Stimulated activated CD4-positive, alpha-beta T cell treated with anti-CD3 and anti-CD28 coated beads, Interleukin-1b, Interleukin-23, amount 100 ng/mL, for 4 hours (primary cell): ENCODE data around the gene NTM.

Experiments used
- DNase-seq, 2 donors: peaks; one replicate each; pipeline ENCODE4 v3.0.0-alpha.2; 2020; ENCODE audit warnings: low read depth in 2 of 2

Gene NTM

GRCh38 chr11:131957875-131958274, 587.5 kb downstream of the NTM start:
- no peak for DNase-seq

- no peak for DNase-seq
Measured at GRCh38 chr11:131962818-131963217, 592.4 kb downstream of the NTM start.

GRCh38 chr11:131964698-131965483, 594.5 kb downstream of the NTM start:
- DNase-seq: no peak

- DNase-seq: no peak
Measured at GRCh38 chr11:131965504-131965903, 595.1 kb downstream of the NTM start.

GRCh38 chr11:131966667-131967066, 596.3 kb downstream of the NTM start:
- no peak for DNase-seq

GRCh38 chr11:131969261-131969660, 598.8 kb downstream of the NTM start:
- no peak for DNase-seq

- no peak for DNase-seq
Measured at GRCh38 chr11:131973061-131973460, 602.6 kb downstream of the NTM start.

- no peak for DNase-seq
Measured at GRCh38 chr11:131975619-131976018, 605.2 kb downstream of the NTM start.

- DNase-seq: no peak
Measured at GRCh38 chr11:131976021-131976420, 605.6 kb downstream of the NTM start.

GRCh38 chr11:131977231-131977630, 606.8 kb downstream of the NTM start:
- no peak for DNase-seq

- DNase-seq: no peak
Measured at GRCh38 chr11:131977854-131978253, 607.4 kb downstream of the NTM start.

- no peak for DNase-seq
Measured at GRCh38 chr11:131978351-131978750, 607.9 kb downstream of the NTM start.

- DNase-seq: no peak
Measured at GRCh38 chr11:131979364-131979763, 608.9 kb downstream of the NTM start.

GRCh38 chr11:131980199-131980598, 609.8 kb downstream of the NTM start:
- no peak for DNase-seq

GRCh38 chr11:131980888-131981668, 610.7 kb downstream of the NTM start:
- no peak for DNase-seq

- no peak for DNase-seq
Measured at GRCh38 chr11:131982154-131982553, 611.7 kb downstream of the NTM start.

- DNase-seq: no peak
Measured at GRCh38 chr11:131985846-131986301, 615.5 kb downstream of the NTM start.

GRCh38 chr11:131987703-131988102, 617.3 kb downstream of the NTM start:
- DNase-seq: no peak

GRCh38 chr11:131991606-131992005, 621.2 kb downstream of the NTM start:
- DNase-seq: no peak

- DNase-seq: no peak
Measured at GRCh38 chr11:131993246-131993645, 622.8 kb downstream of the NTM start.

- DNase-seq: no peak
Measured at GRCh38 chr11:131998020-131998419, 627.6 kb downstream of the NTM start.

- DNase-seq: no peak
Measured at GRCh38 chr11:131999084-131999483, 628.7 kb downstream of the NTM start.

GRCh38 chr11:131999955-132000354, 629.5 kb downstream of the NTM start:
- DNase-seq: no peak
